ENCODE results near the gene USP9X.
"Not testable (repeated sequence)": the region's sequence is repeated elsewhere in the genome, so short reads cannot be mapped to it uniquely, and the experiment has no call there.

The USP9X gene

DNA sequence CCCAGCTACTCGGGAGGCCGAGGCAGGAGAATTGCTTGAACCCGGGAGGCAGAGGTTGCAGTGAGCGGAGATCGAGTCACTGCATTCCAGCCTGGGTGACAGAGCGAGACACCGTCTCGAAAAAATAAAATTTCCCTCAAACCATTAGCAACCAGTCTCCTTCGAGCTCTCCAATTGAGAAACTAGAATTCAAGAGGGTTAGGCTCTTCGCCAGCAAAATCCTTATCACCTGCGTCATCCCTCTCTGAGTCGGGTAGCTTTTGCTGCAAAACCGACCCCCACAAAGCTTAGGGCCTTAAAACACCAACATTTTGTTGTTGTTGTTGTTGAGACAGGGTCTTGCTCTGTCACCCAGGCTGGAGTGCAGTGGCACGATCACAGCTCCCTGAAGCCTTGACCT, 173.6 kb downstream of the USP9X start:
- no peak for TF ChIP-seq ZFX (IDR thresholded peaks at IDR 0.05)
- TF ChIP-seq, protein P1, sequence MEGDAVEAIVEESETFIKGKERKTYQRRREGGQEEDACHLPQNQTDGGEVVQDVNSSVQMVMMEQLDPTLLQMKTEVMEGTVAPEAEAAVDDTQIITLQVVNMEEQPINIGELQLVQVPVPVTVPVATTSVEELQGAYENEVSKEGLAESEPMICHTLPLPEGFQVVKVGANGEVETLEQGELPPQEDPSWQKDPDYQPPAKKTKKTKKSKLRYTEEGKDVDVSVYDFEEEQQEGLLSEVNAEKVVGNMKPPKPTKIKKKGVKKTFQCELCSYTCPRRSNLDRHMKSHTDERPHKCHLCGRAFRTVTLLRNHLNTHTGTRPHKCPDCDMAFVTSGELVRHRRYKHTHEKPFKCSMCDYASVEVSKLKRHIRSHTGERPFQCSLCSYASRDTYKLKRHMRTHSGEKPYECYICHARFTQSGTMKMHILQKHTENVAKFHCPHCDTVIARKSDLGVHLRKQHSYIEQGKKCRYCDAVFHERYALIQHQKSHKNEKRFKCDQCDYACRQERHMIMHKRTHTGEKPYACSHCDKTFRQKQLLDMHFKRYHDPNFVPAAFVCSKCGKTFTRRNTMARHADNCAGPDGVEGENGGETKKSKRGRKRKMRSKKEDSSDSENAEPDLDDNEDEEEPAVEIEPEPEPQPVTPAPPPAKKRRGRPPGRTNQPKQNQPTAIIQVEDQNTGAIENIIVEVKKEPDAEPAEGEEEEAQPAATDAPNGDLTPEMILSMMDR (conservative IDR thresholded peaks at IDR 0.05): no peak
- no peak overlapping the region for H3K27ac ChIP-seq

DNA sequence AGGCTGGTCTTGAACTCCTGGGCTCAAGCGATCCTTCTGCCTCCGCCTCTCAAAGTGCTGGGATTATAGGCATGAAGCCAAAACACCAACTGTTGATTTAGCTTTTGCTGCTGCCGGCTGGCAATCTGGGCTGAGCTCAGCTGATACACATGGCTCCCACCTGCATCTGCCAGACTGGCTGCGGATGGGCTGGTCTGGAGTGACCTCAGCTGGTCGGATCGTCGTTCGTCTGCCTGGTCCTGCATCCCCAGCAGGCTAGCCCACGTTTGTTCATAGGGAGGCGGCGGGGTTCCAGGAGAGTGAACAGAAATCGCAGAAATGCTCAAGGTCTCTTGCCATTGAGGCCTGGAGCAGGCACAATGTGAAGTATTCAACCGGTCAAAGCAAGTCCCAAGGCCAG, 174.3 kb downstream of the USP9X start:
- H3K27ac ChIP-seq: no peak overlapping the region
- TF ChIP-seq ZFX (IDR thresholded peaks at IDR 0.05): no peak
- TF ChIP-seq, protein P1 (conservative IDR thresholded peaks at IDR 0.05): no peak

- H3K27ac ChIP-seq: no peak overlapping the region
- TF ChIP-seq, protein P1 (conservative IDR thresholded peaks at IDR 0.05): no peak
- TF ChIP-seq ZFX (IDR thresholded peaks at IDR 0.05): no peak
Measured at GRCh38 chrX:41265615-41266014, 180.4 kb downstream of the USP9X start.

DNA sequence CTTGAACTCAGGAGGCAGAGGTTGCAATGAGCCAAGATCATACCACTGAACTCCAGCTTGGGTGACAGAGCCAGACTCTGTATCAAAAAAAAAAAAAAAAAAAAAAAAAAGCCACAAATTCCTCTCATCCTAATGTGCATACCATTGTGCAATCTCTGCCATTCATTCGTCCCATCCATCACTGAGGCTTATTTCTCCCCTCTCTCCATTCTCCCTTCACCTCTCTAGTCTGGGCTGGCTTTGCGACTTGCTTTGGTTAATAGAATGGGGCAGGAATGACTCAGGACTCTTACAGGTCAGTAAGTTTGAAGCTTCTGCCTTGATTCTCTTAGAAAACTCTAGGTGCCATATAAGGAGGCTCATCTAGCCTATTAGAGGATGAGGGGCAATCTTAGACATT, 188.4 kb downstream of the USP9X start:
- no peak for TF ChIP-seq ZFX (IDR thresholded peaks at IDR 0.05)
- TF ChIP-seq, protein P1 (conservative IDR thresholded peaks at IDR 0.05): no peak
- no peak overlapping the region for H3K27ac ChIP-seq

DNA sequence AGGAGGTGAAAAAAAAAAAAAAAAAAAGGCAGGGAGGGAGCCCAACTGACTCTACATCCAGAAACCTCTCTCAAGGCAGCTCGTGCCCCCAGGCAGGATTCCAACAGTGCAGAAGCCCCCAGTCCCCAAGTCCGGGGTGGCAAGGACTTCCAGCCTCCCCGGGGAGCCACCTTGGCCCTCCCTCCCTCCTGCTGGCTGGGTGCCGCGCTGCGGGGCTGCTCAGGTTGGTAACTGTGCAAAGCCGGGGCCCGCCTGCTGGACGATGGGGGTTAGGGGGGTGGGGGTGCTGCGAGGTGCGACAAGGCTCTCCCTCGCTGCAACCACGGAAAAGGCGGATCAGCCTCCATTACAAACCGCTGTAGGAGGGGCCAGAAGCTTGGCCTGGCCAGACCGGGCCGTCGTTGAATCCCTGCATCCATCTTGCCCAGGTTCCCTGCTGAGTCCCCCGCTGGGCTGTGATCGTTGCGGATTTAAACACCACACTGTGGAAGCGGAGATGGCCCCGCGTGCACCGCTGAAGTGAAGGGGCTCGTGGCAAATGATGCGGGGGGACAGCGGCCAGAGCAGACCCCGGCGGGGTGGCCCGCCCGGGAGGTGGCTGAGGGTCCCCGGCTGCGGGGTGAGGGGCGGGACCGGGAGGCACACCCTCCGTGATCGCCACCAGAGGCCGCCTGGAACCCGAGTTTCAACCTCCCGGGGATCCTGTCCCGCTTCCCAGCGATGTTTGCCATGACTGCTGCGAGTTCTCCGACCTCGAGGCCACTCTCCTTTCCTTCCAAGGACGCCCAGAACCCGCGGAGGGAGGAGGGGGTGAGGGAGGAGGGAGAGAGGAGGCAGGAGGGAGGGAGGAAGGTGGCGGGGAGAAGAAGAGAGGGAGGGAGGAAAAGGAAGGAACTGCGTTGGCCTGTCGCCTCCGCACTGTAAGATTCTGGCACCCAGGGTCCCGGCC, 190.7 kb downstream of the USP9X start:
- H3K27ac ChIP-seq: peak overlapping the region; percentile 43
- no peak for TF ChIP-seq ZFX (IDR thresholded peaks at IDR 0.05)
- TF ChIP-seq, protein P1 (conservative IDR thresholded peaks at IDR 0.05): no peak; the same call in 1 of the 2 replicates

- peak overlapping the region; percentile 43 for H3K27ac ChIP-seq
- TF ChIP-seq, protein P1 (conservative IDR thresholded peaks at IDR 0.05): no peak
- TF ChIP-seq ZFX (IDR thresholded peaks at IDR 0.05): no peak
Measured at GRCh38 chrX:41276661-41277506, 191.6 kb downstream of the USP9X start.

DNA sequence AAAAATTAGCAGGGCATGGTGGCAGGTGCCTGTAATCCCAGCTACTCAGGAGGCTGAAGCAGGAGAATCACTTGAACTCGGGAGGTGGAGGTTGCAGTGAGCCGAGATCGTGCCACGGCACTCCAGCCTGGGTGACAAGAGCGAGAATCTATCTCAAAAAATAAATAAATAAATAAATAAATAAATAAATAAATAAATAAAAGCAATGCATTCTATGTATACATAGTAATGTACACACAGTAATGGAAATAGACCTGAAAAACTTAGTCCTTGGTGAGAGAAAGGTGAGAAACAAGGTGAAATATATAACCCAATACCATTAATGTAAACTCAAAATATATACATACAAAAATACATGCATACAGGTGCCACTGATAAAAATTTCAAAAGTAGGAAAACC, 197.1 kb downstream of the USP9X start:
- H3K27ac ChIP-seq: not testable (repeated sequence)

DNA sequence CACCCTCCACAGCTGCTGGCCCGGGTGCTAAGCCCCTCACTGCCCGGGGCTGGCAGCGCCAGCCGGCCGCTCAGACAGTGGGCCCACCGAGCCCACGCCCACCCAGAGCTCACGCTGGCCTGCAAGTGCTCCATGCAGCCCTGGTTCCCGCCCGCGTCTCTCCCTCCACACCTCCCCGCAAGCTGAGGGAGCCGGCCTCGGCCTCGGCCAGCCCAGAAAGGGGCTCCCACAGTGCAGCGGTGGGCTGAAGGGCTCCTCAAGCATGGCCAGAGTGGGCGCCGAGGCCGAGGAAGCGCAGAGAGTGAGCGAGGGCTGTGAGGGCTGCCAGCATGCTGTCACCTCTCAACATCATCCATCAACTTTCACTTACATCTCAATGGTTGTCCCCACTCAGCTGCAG, 200.7 kb downstream of the USP9X start:
- H3K27ac ChIP-seq: not testable (repeated sequence)
